HEK293 (cell line): ENCODE results near the gene CPEB2.

Source experiments
- CTCF ChIA-PET: fragments of 350-600 bp; formaldehyde crosslinking; extraction: SDS; loops from one replicate; lab custom pipeline; 2021; ENCODE audit warnings: antibody characterized with exemption; lab: Yijun Ruan, JAX
- POLR2A ChIA-PET: fragments of 300-600 bp; formaldehyde crosslinking; extraction: SDS; loops from one replicate; lab custom pipeline; 2020; ENCODE audit warnings: antibody characterized with exemption, inconsistent platforms; lab: Yijun Ruan, JAX
- H3K27ac ChIP-seq: fragments of 200-500 bp; sonication (Bioruptor generic); 2 replicates; pipeline ENCODE4 v1.5.1; 2014; ENCODE audit warnings: low read depth, low read length, control low read depth, inconsistent platforms; ENCODE audit errors: extremely low read depth
- H3K36me3 ChIP-seq, 2 experiments: fragments of 200-500 bp in 1 of 2; sonication (Bioruptor generic) in 1 of 2; 1 replicate in 1 of 2; 2 replicates in 1 of 2; pipeline ENCODE4 v1.5.1; 2014 to 2017; ENCODE audit warnings: inconsistent platforms in 2 of 2, low read length in 2 of 2; ENCODE audit not compliant: control insufficient read depth in 2 of 2, insufficient read depth in 1 of 2
- H3K4me1 ChIP-seq: fragments of 200-500 bp; sonication (Bioruptor generic); 2 replicates; pipeline ENCODE4 v1.5.1; 2014; ENCODE audit warnings: mild to moderate bottlenecking, low read length, inconsistent platforms; ENCODE audit not compliant: control insufficient read depth, insufficient read depth
- H3K4me3 ChIP-seq: 2 replicates; pipeline ENCODE4 v1.5.1; 2011; ENCODE audit warnings: low read depth, mild to moderate bottlenecking, control low read depth, low read length, moderate library complexity
- H3K9me3 ChIP-seq: fragments of 200-500 bp; sonication (Bioruptor generic); 2 replicates; pipeline ENCODE4 v1.5.1; 2014; ENCODE audit warnings: low read depth, low read length, inconsistent platforms; ENCODE audit not compliant: control insufficient read depth, insufficient read depth
- AEBP2 ChIP-seq: fragments of 450-650 bp; formaldehyde crosslinking; IDR thresholded peaks from 2 replicates; pipeline ENCODE4 v1.5.1; 2016; ENCODE audit warnings: missing biosample characterization, missing genetic modification characterization, borderline replicate concordance
- ATF2 ChIP-seq: fragments of 450-650 bp; formaldehyde crosslinking; IDR thresholded peaks from 2 replicates; pipeline ENCODE4 v1.5.1; 2016; ENCODE audit warnings: missing biosample characterization, missing genetic modification characterization, low read depth
- SCRT2 ChIP-seq: fragments of 450-650 bp; formaldehyde crosslinking; IDR thresholded peaks from 2 replicates; pipeline ENCODE4 v1.5.1; 2016; ENCODE audit warnings: missing biosample characterization, missing genetic modification characterization
- SP2 ChIP-seq: fragments of 450-650 bp; formaldehyde crosslinking; IDR thresholded peaks from 2 replicates; pipeline ENCODE4 v1.5.1; 2016; ENCODE audit warnings: missing biosample characterization, missing genetic modification characterization
- SP3 ChIP-seq: fragments of 450-650 bp; formaldehyde crosslinking; IDR thresholded peaks from 2 replicates; pipeline ENCODE4 v1.5.1; 2016; ENCODE audit warnings: missing biosample characterization, missing genetic modification characterization
- SP7 ChIP-seq: fragments of 450-650 bp; formaldehyde crosslinking; IDR thresholded peaks from 2 replicates; pipeline ENCODE4 v1.5.1; 2016; ENCODE audit warnings: missing biosample characterization, missing genetic modification characterization
- ZBTB1 ChIP-seq: fragments of 450-650 bp; formaldehyde crosslinking; IDR thresholded peaks from 2 replicates; pipeline ENCODE4 v1.5.1; 2016; ENCODE audit warnings: missing biosample characterization, missing genetic modification characterization
- ZFP3 ChIP-seq: fragments of 450-650 bp; formaldehyde crosslinking; IDR thresholded peaks from 2 replicates; pipeline ENCODE4 v1.5.1; 2016; ENCODE audit warnings: low read depth, missing biosample characterization, missing genetic modification characterization
- ZFP69B ChIP-seq: fragments of 450-650 bp; formaldehyde crosslinking; IDR thresholded peaks from 2 replicates; pipeline ENCODE4 v1.5.1; 2016; ENCODE audit warnings: missing biosample characterization, missing genetic modification characterization
- ZNF148 ChIP-seq: fragments of 450-650 bp; formaldehyde crosslinking; IDR thresholded peaks from 2 replicates; pipeline ENCODE4 v1.5.0; 2017; ENCODE audit warnings: missing biosample characterization, missing genetic modification characterization, borderline replicate concordance
- ZNF157 ChIP-seq: fragments of 450-650 bp; formaldehyde crosslinking; IDR thresholded peaks from 2 replicates; pipeline ENCODE4 v1.5.1; 2016; ENCODE audit warnings: missing biosample characterization, missing genetic modification characterization
- ZNF16 ChIP-seq: fragments of 450-650 bp; formaldehyde crosslinking; IDR thresholded peaks from 2 replicates; pipeline ENCODE4 v1.5.1; 2016; ENCODE audit warnings: low read depth, missing biosample characterization, missing genetic modification characterization
- ZNF175 ChIP-seq: fragments of 450-650 bp; formaldehyde crosslinking; IDR thresholded peaks from 2 replicates; pipeline ENCODE4 v1.5.1; 2016; ENCODE audit warnings: missing biosample characterization, missing genetic modification characterization
- ZNF292 ChIP-seq: fragments of 450-650 bp; formaldehyde crosslinking; IDR thresholded peaks from 2 replicates; pipeline ENCODE4 v1.5.1; 2016; ENCODE audit warnings: low read depth, missing biosample characterization, missing genetic modification characterization, borderline replicate concordance
- ZNF302 ChIP-seq: fragments of 450-650 bp; formaldehyde crosslinking; IDR thresholded peaks from 2 replicates; pipeline ENCODE4 v1.5.1; 2016; ENCODE audit warnings: missing biosample characterization, missing genetic modification characterization, low read depth
- ZNF518A ChIP-seq: fragments of 450-650 bp; formaldehyde crosslinking; conservative IDR thresholded peaks from 2 replicates; pipeline ENCODE4 v1.5.1; 2016; ENCODE audit warnings: low read depth, missing biosample characterization, missing genetic modification characterization
- ZNF529 ChIP-seq: fragments of 450-650 bp; formaldehyde crosslinking; IDR thresholded peaks from 2 replicates; pipeline ENCODE4 v1.5.1; 2017; ENCODE audit warnings: missing genetic modification characterization, missing biosample characterization; ENCODE audit not compliant: insufficient replicate concordance
- ZNF677 ChIP-seq: fragments of 450-650 bp; IDR thresholded peaks from 2 replicates; pipeline ENCODE4 v1.5.0; 2018; ENCODE audit warnings: missing biosample characterization, mild to moderate bottlenecking, missing genetic modification characterization, moderate library complexity
- ZNF692 ChIP-seq: fragments of 450-650 bp; formaldehyde crosslinking; IDR thresholded peaks from 2 replicates; pipeline ENCODE4 v1.5.1; 2016; ENCODE audit warnings: missing biosample characterization, missing genetic modification characterization
- ZNF701 ChIP-seq: fragments of 450-650 bp; formaldehyde crosslinking; IDR thresholded peaks from 2 replicates; pipeline ENCODE4 v1.5.1; 2016; ENCODE audit warnings: missing biosample characterization, missing genetic modification characterization
- ZNF747 ChIP-seq: fragments of 450-650 bp; formaldehyde crosslinking; IDR thresholded peaks from 2 replicates; pipeline ENCODE4 v1.5.1; 2016; ENCODE audit warnings: missing biosample characterization, missing genetic modification characterization

The CPEB2 gene

GRCh38 chr4:15106399-15106798 lies 104.1 kb downstream of the CPEB2 start:
- Histone ChIP-seq H3K4me3 (no peak overlapping the region), H3K4me1 (no peaks in the 10 kb centered on the region), H3K27ac (no peak overlapping the region), H3K36me3 (no peaks in the 10 kb centered on the region), H3K9me3 (no peaks in the 10 kb centered on the region)
- POLR2A ChIA-PET: no interaction called here
- CTCF ChIA-PET: no interaction called here
- TF ChIP-seq ATF2 (tag by site-specific recombination): 0 out of 2 replicates have a peak, but pooled peaks have one; percentile 23
- TF ChIP-seq ZNF16 (tag by site-specific recombination): no peak
- TF ChIP-seq ZBTB1 (tag by site-specific recombination): no peak

GRCh38 chr4:15109600-15109999 lies 107.3 kb downstream of the CPEB2 start:
- ChIA-PET CTCF (no interaction called here), POLR2A (no interaction called here)
- no peak overlapping the region for H3K27ac ChIP-seq
- H3K36me3 ChIP-seq: no peaks in the 10 kb centered on the region
- no peaks in the 10 kb centered on the region for H3K4me1 ChIP-seq
- H3K9me3 ChIP-seq: no peaks in the 10 kb centered on the region
- no peak overlapping the region for H3K4me3 ChIP-seq
- TF ChIP-seq ZNF701 (tag by site-specific recombination) (no peak), ZNF529 (tag by site-specific recombination) (no peak), ZFP3 (tag by site-specific recombination) (no peak), ZNF747 (tag by site-specific recombination) (no peak), ZBTB1 (tag by site-specific recombination) (no peak), ZFP69B (tag by site-specific recombination) (no peak), SP7 (tag by site-specific recombination) (no peak), SCRT2 (tag by site-specific recombination) (no peak), ZNF302 (tag by site-specific recombination) (no peak), ZNF292 (no peak), ZNF157 (tag by site-specific recombination) (no peak), ZNF518A (no peak), SP2 (tag by site-specific recombination) (no peak)
- TF ChIP-seq, all 188 proteins: peak for 0

GRCh38 chr4:15110120-15110571 lies 107.9 kb downstream of the CPEB2 start:
- POLR2A ChIA-PET: no interaction called here
- H3K4me1 ChIP-seq: no peaks in the 10 kb centered on the region
- no peak overlapping the region for H3K27ac ChIP-seq
- H3K4me3 ChIP-seq: no peak overlapping the region
- CTCF ChIA-PET: no interaction called here
- no peaks in the 10 kb centered on the region for H3K36me3 ChIP-seq
- H3K9me3 ChIP-seq: no peaks in the 10 kb centered on the region
- TF ChIP-seq SP3 (no peak), ZNF148 (no peak), ZNF677 (no peak), AEBP2 (tag by site-specific recombination) (no peak), SP7 (tag by site-specific recombination) (no peak), ZNF175 (tag by site-specific recombination) (no peak), ZNF692 (tag by site-specific recombination) (no peak)
